Stimulated activated CD4-positive, alpha-beta T cell treated with anti-CD3 and anti-CD28 coated beads, Interleukin-4, amount 100 ng/mL, for 1 hour (primary cell): Measurements from ENCODE around the gene CLK1.
"Not testable (repeated sequence)": the region's sequence is repeated elsewhere in the genome, so short reads cannot be mapped to it uniquely, and the experiment has no call there.

Source experiments
- DNase-seq: peaks from one replicate; pipeline ENCODE4 v3.0.0-alpha.2; 2020

The CLK1 gene

GRCh38 chr2:200850512-200851256 lies 13.8 kb downstream of the CLK1 start:
- no peak for DNase-seq

GRCh38 chr2:200847939-200848338 lies 16.5 kb downstream of the CLK1 start:
- no peak for DNase-seq

GRCh38 chr2:200847269-200847668 lies 17.2 kb downstream of the CLK1 start:
- no peak for DNase-seq

DNA sequence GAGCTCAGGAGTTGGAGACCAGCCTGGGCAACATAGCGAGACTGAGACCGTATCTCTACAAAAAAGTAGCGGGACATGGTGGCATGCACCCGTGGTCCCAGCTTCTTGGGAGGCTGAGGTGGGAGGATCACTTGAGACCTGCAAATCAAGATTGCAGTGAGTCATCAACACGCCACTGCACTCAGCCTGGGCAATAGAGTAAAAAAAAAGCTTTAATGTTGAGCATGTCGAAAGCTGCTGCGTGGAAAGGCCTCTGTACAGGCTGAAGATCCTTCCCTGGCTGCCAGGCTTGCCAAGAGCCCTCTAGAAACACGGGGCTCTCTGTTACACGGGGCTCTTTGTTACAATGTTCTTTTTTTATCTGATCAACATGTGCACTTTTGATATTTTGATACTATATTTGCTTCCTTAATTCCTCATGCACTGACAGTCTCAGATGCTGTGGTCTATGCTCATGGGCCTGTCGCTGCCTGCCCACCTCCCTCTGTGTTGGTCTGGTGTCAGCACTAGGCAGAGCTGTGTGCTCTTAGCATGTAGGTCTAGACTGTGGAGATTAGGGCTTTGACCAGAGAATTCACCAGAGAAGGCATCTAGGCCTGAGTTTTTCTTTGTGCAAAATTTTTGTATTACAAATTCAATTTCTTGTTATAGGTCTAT lies 18.7 kb downstream of the CLK1 start:
- no peak for DNase-seq

DNA sequence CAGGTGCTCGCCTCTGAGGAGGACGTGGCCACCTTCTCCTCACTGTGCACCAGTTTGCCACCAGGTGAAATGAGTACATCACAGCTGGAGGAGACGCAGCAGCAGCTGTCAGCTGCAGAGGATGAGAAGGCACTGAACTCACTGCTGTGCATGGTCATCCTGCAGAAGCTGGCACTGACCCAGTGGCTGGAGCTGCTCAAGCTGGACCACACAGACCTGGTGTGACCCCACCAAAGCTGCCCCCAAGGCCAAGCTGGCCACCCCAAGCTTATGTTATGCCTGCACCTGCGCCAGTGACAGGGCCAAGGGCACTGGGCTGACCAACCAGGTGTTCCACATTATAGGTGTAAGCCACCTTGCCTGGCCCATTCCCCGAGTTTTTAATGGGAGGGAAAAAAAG lies 19.3 kb downstream of the CLK1 start:
- DNase-seq = no peak

- no peak for DNase-seq
Observed at GRCh38 chr2:200843993-200844948, 20.2 kb downstream of the CLK1 start.

- no peak for DNase-seq
Observed at GRCh38 chr2:200839513-200839912, 24.9 kb downstream of the CLK1 start.

- no peak for DNase-seq
Observed at GRCh38 chr2:200834701-200835100, 29.8 kb downstream of the CLK1 start.

- DNase-seq = no peak
Observed at GRCh38 chr2:200829258-200829655, 35.2 kb downstream of the CLK1 start.

GRCh38 chr2:200828572-200829257 lies 35.7 kb downstream of the CLK1 start:
- DNase-seq = no peak

DNA sequence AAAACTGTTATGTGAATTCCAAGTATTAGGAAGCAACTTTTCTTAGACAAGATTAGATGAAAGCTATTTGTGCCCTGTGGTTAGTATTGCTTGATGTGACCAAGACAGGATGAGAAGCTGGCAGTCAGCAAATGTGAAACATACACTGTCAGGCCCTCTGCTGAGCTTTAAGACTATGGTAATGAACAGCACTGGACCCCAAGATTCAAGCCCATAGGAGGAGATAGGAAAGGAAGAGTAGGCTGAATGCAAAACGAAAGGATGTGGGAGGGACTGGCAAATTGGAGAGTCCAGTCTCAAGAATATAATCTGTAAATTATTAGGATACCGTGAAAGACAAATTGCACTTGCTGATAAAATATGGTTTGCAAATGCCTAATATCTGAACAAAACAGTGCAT lies 36.4 kb downstream of the CLK1 start:
- DNase-seq = no peak

- DNase-seq = no peak
Observed at GRCh38 chr2:200821686-200822245, 42.7 kb downstream of the CLK1 start.

GRCh38 chr2:200820573-200821234 lies 43.8 kb downstream of the CLK1 start:
- DNase-seq = no peak

GRCh38 chr2:200818732-200819131 lies 45.7 kb downstream of the CLK1 start:
- not testable (repeated sequence) for DNase-seq

DNA sequence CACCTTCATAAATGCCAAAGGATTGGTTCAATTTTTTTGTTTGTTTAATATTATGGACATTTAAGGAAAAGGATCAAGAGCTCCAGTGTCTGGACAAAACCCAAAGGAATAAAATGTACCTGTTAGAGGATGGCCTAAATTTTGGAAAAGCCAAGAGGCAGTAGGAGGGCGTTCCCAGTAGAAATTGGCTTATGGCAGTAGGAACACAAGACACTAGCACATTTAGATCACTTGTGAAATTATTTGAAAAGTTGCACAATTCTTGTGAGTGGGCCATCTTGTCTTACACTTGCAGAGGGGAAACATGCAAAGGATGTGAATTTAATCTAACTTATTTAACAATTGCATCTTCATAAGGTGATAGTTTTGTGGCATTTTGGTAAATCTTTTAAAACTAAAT lies 49.5 kb downstream of the CLK1 start:
- DNase-seq = no peak

DNA sequence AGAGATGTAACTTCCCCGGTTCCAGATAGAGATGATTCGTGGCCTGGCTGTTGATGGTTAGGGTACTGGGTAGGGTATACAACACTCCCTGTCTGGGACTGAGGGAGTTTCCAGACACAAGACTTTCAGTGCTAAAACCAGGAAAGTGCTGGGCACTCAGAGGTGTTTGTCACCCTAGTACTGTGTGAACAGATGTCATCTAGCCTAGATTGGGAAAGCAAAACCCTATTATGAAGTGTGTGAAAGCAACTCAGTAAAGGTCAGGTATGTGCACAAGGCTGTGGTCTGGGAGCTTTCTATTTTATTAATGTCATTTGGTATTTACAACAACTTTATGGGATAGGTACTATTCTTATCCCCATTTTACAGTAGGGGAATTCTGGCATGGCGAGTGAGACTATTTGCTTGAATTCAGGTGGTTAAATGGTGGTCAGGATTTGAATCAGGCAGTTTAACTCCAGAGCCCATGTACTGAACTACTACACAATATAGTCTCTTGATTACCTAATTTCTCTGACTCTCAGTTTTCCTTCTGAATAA lies 50.1 kb downstream of the CLK1 start:
- DNase-seq = no peak

- peak; percentile 63 for DNase-seq
Observed at GRCh38 chr2:200812122-200813022, 52.1 kb downstream of the CLK1 start.

- DNase-seq = peak; percentile 94
Observed at GRCh38 chr2:200811333-200812121, 52.9 kb downstream of the CLK1 start, which contains the start of gene BZW1. TSS of gene BZW1 (plus strand) at chr2:200811910. CDS start at chr2:200813218, 1,308 bp downstream.

- no peak for DNase-seq
Observed at GRCh38 chr2:200810998-200811332, 53.5 kb downstream of the CLK1 start.
